Spleen (tissue), 11 donors: ENCODE measurements around the gene APEX1. TPM values are rescaled to one million over a fixed set of nuclear protein-coding genes. Genes with fewer than 3 reads are reported as not detected.

Experiments used
- DNase-seq: peaks from one replicate; pipeline ENCODE4 v3.0.0-alpha.2; 2020
- H3K27ac ChIP-seq, 8 donors: fragments of 200-600 bp; sonication (generic) in 7 of 8; 1 replicate in 4 of 8; 2 replicates in 4 of 8; pipeline versions ENCODE4 v1.5.0 to v1.8.0; 2016 to 2021; ENCODE audit warnings: inconsistent platforms in 4 of 8, mild to moderate bottlenecking in 4 of 8, moderate library complexity in 1 of 8
- H3K27me3 ChIP-seq, 7 donors: fragments of 200-600 bp; sonication (generic) in 6 of 7; replicated peaks in 1 of 7; 1 replicate in 4 of 7; 2 replicates in 3 of 7; pipeline versions ENCODE4 v1.5.0 to v1.8.0; 2016 to 2021; ENCODE audit warnings: inconsistent platforms in 3 of 7, mild to moderate bottlenecking in 1 of 7
- H3K36me3 ChIP-seq, 6 donors: fragments of 200-600 bp; sonication (generic) in 5 of 6; 1 replicate in 4 of 6; 2 replicates in 2 of 6; pipeline versions ENCODE4 v1.5.0 to v1.8.0; 2016 to 2021; ENCODE audit warnings: inconsistent platforms in 2 of 6
- H3K4me1 ChIP-seq, 6 donors: fragments of 200-600 bp; sonication (generic) in 5 of 6; 1 replicate in 3 of 6; 2 replicates in 3 of 6; pipeline versions ENCODE4 v1.5.0 to v1.8.0; 2016 to 2021; ENCODE audit warnings: inconsistent platforms in 3 of 6
- H3K4me3 ChIP-seq, 8 donors: fragments of 200-600 bp; sonication (generic) in 7 of 8; 1 replicate in 4 of 8; 2 replicates in 4 of 8; pipeline versions ENCODE4 v1.5.0 to v1.8.0; 2016 to 2021; ENCODE audit warnings: inconsistent platforms in 4 of 8, mild to moderate bottlenecking in 4 of 8, moderate library complexity in 2 of 8
- H3K9me3 ChIP-seq, 8 donors: fragments of 200-600 bp; sonication (generic) in 7 of 8; 1 replicate in 4 of 8; 2 replicates in 4 of 8; pipeline versions ENCODE4 v1.5.0 to v1.8.0; 2016 to 2021; ENCODE audit warnings: inconsistent platforms in 4 of 8
- POLR2A ChIP-seq, 3 donors: fragments of 450-650 bp; IDR thresholded peaks; one replicate each; pipeline ENCODE4 v1.5.1; 2017; ENCODE audit warnings: antibody characterized with exemption in 3 of 3, mild to moderate bottlenecking in 1 of 3
- POLR2AphosphoS5 ChIP-seq, 3 donors: sonication (generic); formaldehyde crosslinking; IDR thresholded peaks; one replicate each; pipeline ENCODE4 v1.5.1; 2017; ENCODE audit warnings: antibody characterized with exemption in 3 of 3
- WGBS, 5 donors: extraction: QIAGEN DNeasy Blood & Tissue Kit in 3 of 5; methylation state at CpG; one replicate each; pipeline versions ENCODE4 v1.1.5 to v1.1.7; 2013 to 2018; 5-methylcytosine and 5-hydroxymethylcytosine counted together
- intact Hi-C: fragments of 100-400 bp; cut with DNase I; formaldehyde crosslinking; loops from one replicate; pipeline ENCODE4 v1.15.0; 2023; ENCODE audit warnings: low total_unique reads
- polyA plus RNA-seq, 3 donors: library from polyadenylated mRNA; stranded (reverse); fragments of 200-250 nt; gene quantifications; one replicate each; pipeline ENCODE4 v1.2.1, GENCODE V29; 2013
- total RNA-seq, 7 donors: library from RNA; depleted of rRNA in 3 of 7; stranded (reverse); fragments of >200 nt in 3 of 7; fragmentation: NEBNext Ultra II Directional in 4 of 7; extraction: Animal tissue kit (Norgen Biotek cat#: 25700) in 4 of 7; gene quantifications; one replicate each; pipeline versions ENCODE4 v1.1.0 to v1.2.1, GENCODE V29; 2016 to 2021
- TF ChIP-seq, protein P1 (sequence below), 11 experiments: fragments of 200-600 bp in 7 of 11; fragments of 450-650 bp in 4 of 11; sonication (generic) in 4 of 11; IDR thresholded peaks in 8 of 11; conservative IDR thresholded peaks in 3 of 11; 1 replicate in 7 of 11; 2 replicates in 4 of 11; pipeline versions ENCODE4 v1.4.0 to v1.8.0; 2016 to 2021; ENCODE audit warnings: antibody characterized with exemption in 11 of 11, inconsistent platforms in 4 of 11, mild to moderate bottlenecking in 1 of 11
- donor health status: healthy with polysubstance abuse.
- donor health status: DM: no; HTN: no; CAD: no; lungs with moderate emphysema.
- donor health status: DM: no; HTN: no; CAD: no.
- donor health status: Bipolar disorder and iron deficiency.
- donor health status: healthy.
- donor health status: DM: no; HTN: no; CAD: no.
- donor health status: DM: yes; HTN: yes; CAD: no.

APEX1 gene
- total and polyA plus RNA-seq, 10 donors = 89.4 to 153 (median 115) TPM

DNA sequence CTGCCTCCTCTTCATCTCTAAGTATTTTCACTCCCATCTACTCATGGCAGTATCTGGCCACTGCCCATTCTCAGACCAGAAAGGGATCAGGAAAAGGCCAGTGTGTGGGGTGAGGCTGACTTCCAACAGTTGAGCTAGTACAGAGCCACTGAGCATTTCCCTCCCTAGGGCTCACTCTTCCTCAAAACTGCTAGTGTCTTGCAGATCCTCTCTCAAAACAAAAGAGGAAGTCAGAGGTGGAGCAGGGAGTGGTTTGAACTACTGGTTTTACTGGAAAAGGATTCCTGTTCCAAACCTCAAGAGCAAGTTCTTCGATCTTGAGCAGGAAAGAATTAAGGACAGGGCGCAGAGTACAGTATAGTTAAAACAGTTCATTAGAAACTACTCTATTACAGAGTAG, 38.6 kb downstream of the APEX1 start:
- Histone ChIP-seq H3K27me3 (no peaks in the 10 kb centered on the region), H3K36me3 (no peaks in the 10 kb centered on the region), H3K27ac (peak overlapping the region in 3 of 8 donors; percentile 46 to 56 (median 48)), H3K4me1 (peaks cover 13 to 70% (median 47%) of the 10 kb centered on the region in 6 donors), H3K4me3 (no peak overlapping the region), H3K9me3 (no peaks in the 10 kb centered on the region)
- TF ChIP-seq, protein P1, sequence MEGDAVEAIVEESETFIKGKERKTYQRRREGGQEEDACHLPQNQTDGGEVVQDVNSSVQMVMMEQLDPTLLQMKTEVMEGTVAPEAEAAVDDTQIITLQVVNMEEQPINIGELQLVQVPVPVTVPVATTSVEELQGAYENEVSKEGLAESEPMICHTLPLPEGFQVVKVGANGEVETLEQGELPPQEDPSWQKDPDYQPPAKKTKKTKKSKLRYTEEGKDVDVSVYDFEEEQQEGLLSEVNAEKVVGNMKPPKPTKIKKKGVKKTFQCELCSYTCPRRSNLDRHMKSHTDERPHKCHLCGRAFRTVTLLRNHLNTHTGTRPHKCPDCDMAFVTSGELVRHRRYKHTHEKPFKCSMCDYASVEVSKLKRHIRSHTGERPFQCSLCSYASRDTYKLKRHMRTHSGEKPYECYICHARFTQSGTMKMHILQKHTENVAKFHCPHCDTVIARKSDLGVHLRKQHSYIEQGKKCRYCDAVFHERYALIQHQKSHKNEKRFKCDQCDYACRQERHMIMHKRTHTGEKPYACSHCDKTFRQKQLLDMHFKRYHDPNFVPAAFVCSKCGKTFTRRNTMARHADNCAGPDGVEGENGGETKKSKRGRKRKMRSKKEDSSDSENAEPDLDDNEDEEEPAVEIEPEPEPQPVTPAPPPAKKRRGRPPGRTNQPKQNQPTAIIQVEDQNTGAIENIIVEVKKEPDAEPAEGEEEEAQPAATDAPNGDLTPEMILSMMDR (IDR thresholded peaks at IDR 0.05 in 8 of 11, conservative IDR thresholded peaks at IDR 0.05 in 3 of 11) = no peak
- no peak for TF ChIP-seq POLR2A (IDR thresholded peaks at IDR 0.05)
- TF ChIP-seq POLR2AphosphoS5 (IDR thresholded peaks at IDR 0.05) = no peak
- DNase-seq = no peak
- WGBS, 5 donors = 22 to 35% (median 23%) methylated on average over 2 of the region's 2 CpGs
- intact Hi-C loops = no loop called here

DNA sequence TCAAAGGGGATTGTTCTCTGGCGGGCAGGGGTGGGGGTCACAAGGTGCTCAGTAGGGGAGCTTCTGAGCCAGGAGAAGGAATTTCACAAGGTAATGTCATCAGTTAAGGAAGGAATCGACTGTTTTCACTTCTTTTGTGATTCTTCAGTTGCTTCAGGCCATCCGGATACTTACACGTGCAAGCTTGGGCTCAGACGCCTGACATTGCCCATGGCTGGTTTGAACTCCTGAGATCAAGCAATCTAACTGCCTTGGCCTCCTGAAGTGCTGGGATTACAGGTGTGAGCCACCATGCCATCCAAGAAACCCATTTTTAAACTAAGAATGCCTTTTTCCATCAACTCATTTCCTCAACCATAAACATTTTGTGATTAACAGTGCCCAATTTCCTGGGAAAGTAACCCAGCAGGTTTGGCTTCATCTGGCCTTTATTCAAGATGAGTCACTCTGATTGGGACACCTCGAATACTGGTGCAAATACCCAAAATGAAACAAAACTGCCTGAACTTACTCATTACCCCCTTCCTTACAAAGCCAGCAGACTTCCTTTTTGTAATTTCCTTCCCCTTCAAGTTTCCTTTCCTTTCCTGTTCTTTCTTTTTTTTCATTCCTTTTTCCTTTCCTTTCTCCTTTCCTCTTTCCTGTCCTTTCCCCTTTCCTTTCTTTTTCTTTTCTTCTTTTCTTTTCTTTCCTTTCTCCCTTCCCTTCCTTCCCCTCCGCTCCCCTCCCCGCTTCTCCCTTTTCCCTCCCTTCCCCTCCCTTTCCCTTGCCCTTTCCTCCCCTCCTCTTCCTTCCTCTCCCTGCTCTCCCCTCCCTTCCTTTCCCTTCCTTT, 40.1 kb downstream of the APEX1 start:
- no peaks in the 10 kb centered on the region for H3K9me3 ChIP-seq
- DNase-seq = no peak
- H3K4me3 ChIP-seq = no peak overlapping the region
- 71 to 86% (median 80%) methylated on average over 8 of the region's 8 CpGs for WGBS, 5 donors
- no peaks in the 10 kb centered on the region for H3K36me3 ChIP-seq
- H3K27me3 ChIP-seq = no peaks in the 10 kb centered on the region
- intact Hi-C loops = no loop called here
- peak overlapping the region in 2 of 8 donors; percentile 22 to 30 for H3K27ac ChIP-seq
- no peak for TF ChIP-seq POLR2AphosphoS5 (IDR thresholded peaks at IDR 0.05)
- TF ChIP-seq, protein P1 (IDR thresholded peaks at IDR 0.05 in 8 of 11, conservative IDR thresholded peaks at IDR 0.05 in 3 of 11) = no peak
- TF ChIP-seq POLR2A (IDR thresholded peaks at IDR 0.05) = no peak
- peaks cover 6 to 63% (median 33%) of the 10 kb centered on the region in 6 donors for H3K4me1 ChIP-seq

DNA sequence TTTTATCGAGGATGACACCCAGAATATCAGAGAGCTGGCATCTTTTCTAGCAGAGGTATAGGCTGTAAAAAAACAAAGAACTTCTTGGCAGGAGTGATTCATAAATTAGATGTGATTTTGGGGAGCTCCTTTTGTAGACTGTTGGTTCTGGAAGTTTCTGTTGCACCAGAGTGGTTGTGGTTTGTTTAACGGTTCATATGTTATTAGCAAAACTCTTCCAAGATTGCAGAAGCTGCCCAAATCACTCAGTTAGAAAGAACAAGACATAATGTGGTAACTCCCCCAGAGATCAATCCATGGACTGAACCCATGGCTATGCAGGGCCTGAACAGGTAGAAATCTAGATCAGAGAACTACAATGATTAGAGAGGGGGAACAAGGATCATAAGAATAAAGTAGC, 43.6 kb downstream of the APEX1 start:
- WGBS, 5 donors = 56 to 63% (median 61%) methylated on average over 2 of the region's 2 CpGs
- no peak for DNase-seq
- H3K27me3 ChIP-seq = no peaks in the 10 kb centered on the region
- no peaks in the 10 kb centered on the region for H3K36me3 ChIP-seq
- TF ChIP-seq, protein P1 (IDR thresholded peaks at IDR 0.05 in 8 of 11, conservative IDR thresholded peaks at IDR 0.05 in 3 of 11) = no peak
- no peak for TF ChIP-seq POLR2A (IDR thresholded peaks at IDR 0.05)
- no peak for TF ChIP-seq POLR2AphosphoS5 (IDR thresholded peaks at IDR 0.05)
- H3K27ac ChIP-seq = peak overlapping the region in 1 of 8 donors; percentile 14
- no peak overlapping the region for H3K4me3 ChIP-seq
- intact Hi-C loops = no loop called here
- H3K4me1 ChIP-seq = peaks cover 0 to 32% (median 14%) of the 10 kb centered on the region in 6 donors
- H3K9me3 ChIP-seq = no peaks in the 10 kb centered on the region

DNA sequence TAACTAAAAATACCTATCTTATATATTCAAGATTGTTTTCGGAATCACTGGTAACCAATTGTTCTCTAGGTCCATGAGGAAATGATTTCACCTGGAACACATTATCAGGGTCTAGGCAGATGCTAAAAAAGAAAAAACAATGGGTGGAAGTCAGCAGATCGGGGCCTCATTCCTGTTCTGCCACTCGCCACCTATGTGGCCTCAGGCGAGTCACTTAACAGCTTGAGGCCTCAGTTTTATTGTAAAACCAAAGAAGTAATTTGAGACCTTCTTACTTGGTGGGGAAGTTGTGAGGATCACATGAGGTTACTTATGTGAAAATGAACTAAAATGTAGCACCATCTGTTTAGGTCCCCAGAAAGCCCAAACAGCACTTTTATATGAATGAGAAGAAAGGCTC, 44.1 kb downstream of the APEX1 start:
- peaks cover 0 to 32% (median 12%) of the 10 kb centered on the region in 6 donors for H3K4me1 ChIP-seq
- WGBS, 5 donors = 52 to 76% (median 58%) methylated on average over 4 of the region's 4 CpGs
- no peak for TF ChIP-seq POLR2AphosphoS5 (IDR thresholded peaks at IDR 0.05)
- no peak for TF ChIP-seq POLR2A (IDR thresholded peaks at IDR 0.05)
- TF ChIP-seq, protein P1 (IDR thresholded peaks at IDR 0.05 in 8 of 11, conservative IDR thresholded peaks at IDR 0.05 in 3 of 11) = no peak
- no peaks in the 10 kb centered on the region for H3K27me3 ChIP-seq
- peak overlapping the region in 1 of 8 donors; percentile 14 for H3K27ac ChIP-seq
- no peak for DNase-seq
- no peak overlapping the region for H3K4me3 ChIP-seq
- intact Hi-C loops = no loop called here
- no peaks in the 10 kb centered on the region for H3K36me3 ChIP-seq
- H3K9me3 ChIP-seq = no peaks in the 10 kb centered on the region
